NCI-H146 treated with DMSO at 0.1 percent for 48 hours (cell line): ENCODE measurements around the gene E2F3.

Source experiments
- DNase-seq: peaks from one replicate; lab custom pipeline; 2025; ENCODE audit not compliant: unreplicated experiment; lab: John Stamatoyannopoulos, UW

The E2F3 gene

GRCh38 chr6:20433321-20433720, 31.6 kb downstream of the E2F3 start:
- no peak for DNase-seq

GRCh38 chr6:20433929-20434328, 32.2 kb downstream of the E2F3 start:
- DNase-seq, result no peak

- DNase-seq, result no peak
Measured at GRCh38 chr6:20434766-20435165, 33.1 kb downstream of the E2F3 start.

- DNase-seq, result no peak
Measured at GRCh38 chr6:20436719-20437118, 35.0 kb downstream of the E2F3 start.

GRCh38 chr6:20437639-20438038, 36.0 kb downstream of the E2F3 start:
- DNase-seq, result no peak

GRCh38 chr6:20438462-20439070, 36.9 kb downstream of the E2F3 start:
- peak; percentile 72 for DNase-seq

GRCh38 chr6:20439558-20439957, 37.9 kb downstream of the E2F3 start:
- no peak for DNase-seq

GRCh38 chr6:20440296-20440695, 38.6 kb downstream of the E2F3 start:
- no peak for DNase-seq

- no peak for DNase-seq
Measured at GRCh38 chr6:20441236-20441635, 39.6 kb downstream of the E2F3 start.

GRCh38 chr6:20441921-20442320, 40.2 kb downstream of the E2F3 start:
- DNase-seq, result no peak

- no peak for DNase-seq
Measured at GRCh38 chr6:20444786-20445271, 43.1 kb downstream of the E2F3 start.

GRCh38 chr6:20447157-20447556, 45.5 kb downstream of the E2F3 start:
- DNase-seq, result no peak

- no peak for DNase-seq
Measured at GRCh38 chr6:20447581-20448132, 46.0 kb downstream of the E2F3 start.

- no peak for DNase-seq
Measured at GRCh38 chr6:20448828-20449227, 47.1 kb downstream of the E2F3 start.

GRCh38 chr6:20454204-20454824, 52.6 kb downstream of the E2F3 start:
- DNase-seq, result no peak

GRCh38 chr6:20455251-20455940, 53.7 kb downstream of the E2F3 start:
- DNase-seq, result no peak

GRCh38 chr6:20458027-20458894, 56.6 kb downstream of the E2F3 start:
- DNase-seq, result no peak

- DNase-seq, result no peak
Measured at GRCh38 chr6:20459682-20460081, 58.0 kb downstream of the E2F3 start.

- DNase-seq, result no peak
Measured at GRCh38 chr6:20461576-20461975, 59.9 kb downstream of the E2F3 start.

- DNase-seq, result no peak
Measured at GRCh38 chr6:20463396-20463795, 61.7 kb downstream of the E2F3 start.

- DNase-seq, result no peak
Measured at GRCh38 chr6:20464041-20464440, 62.4 kb downstream of the E2F3 start.
